Measurements from ENCODE around the gene B4GALT7.

DNA sequence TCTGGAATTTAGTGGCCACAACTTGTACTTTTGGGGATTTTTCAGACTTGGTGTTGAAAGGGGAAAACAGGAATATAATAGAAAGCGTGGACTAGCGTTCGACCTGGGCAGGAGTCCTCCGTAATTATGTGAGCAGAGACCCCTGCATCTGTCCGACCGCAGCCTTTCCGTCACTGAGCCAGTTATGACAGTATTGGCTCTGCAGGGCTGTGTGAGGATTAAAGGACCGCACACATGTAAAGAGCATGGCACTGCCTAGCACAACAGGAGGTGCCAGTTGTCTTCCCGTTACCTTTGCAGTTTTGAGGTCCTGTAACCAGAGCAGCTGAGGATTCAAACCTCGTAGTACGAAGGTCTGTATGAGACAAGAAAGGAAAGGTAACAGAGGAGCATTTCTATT, 1.2 kb downstream of the B4GALT7 start:
- TF ChIP-seq, protein P1, sequence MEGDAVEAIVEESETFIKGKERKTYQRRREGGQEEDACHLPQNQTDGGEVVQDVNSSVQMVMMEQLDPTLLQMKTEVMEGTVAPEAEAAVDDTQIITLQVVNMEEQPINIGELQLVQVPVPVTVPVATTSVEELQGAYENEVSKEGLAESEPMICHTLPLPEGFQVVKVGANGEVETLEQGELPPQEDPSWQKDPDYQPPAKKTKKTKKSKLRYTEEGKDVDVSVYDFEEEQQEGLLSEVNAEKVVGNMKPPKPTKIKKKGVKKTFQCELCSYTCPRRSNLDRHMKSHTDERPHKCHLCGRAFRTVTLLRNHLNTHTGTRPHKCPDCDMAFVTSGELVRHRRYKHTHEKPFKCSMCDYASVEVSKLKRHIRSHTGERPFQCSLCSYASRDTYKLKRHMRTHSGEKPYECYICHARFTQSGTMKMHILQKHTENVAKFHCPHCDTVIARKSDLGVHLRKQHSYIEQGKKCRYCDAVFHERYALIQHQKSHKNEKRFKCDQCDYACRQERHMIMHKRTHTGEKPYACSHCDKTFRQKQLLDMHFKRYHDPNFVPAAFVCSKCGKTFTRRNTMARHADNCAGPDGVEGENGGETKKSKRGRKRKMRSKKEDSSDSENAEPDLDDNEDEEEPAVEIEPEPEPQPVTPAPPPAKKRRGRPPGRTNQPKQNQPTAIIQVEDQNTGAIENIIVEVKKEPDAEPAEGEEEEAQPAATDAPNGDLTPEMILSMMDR (IDR thresholded peaks at IDR 0.05): no peak
- TF ChIP-seq EP300 (IDR thresholded peaks at IDR 0.05) (no peak), POLR2A (IDR thresholded peaks at IDR 0.05) (no peak)
